K562 (cell line): ENCODE results near the gene WDR86. TPM values are rescaled to one million over a fixed set of nuclear protein-coding genes. Genes with fewer than 3 reads are reported as not detected.
A peak's percentile ranks its signal among the peaks of the same experiment; 100 is the strongest.

Experiments
- ATF1 ChIP-seq, 2 experiments: fragments of 450-650 bp in 1 of 2; IDR thresholded peaks; 2 replicates each; pipeline ENCODE4 v1.6.1; 2016; ENCODE audit warnings: missing compliant biosample characterization in 1 of 2, missing genetic modification characterization in 1 of 2
- EP300 ChIP-seq: IDR thresholded peaks from 2 replicates; pipeline ENCODE4 v1.6.1; 2012; ENCODE audit warnings: low read length, improper control_type of control experiment
- JUNB ChIP-seq: fragments of 450-650 bp; formaldehyde crosslinking; conservative IDR thresholded peaks from 2 replicates; pipeline ENCODE4 v1.4.0; 2020; ENCODE audit warnings: mild to moderate bottlenecking
- KLF13 ChIP-seq: fragments of 450-650 bp; IDR thresholded peaks from 2 replicates; pipeline ENCODE4 v1.6.1; 2016; ENCODE audit warnings: missing genetic modification characterization, low read depth, mild to moderate bottlenecking, missing compliant biosample characterization, moderate library complexity, borderline replicate concordance
- NONO ChIP-seq, 2 experiments: fragments of 200-400 bp in 1 of 2; fragments of 450-650 bp in 1 of 2; formaldehyde crosslinking in 1 of 2; IDR thresholded peaks; 2 replicates each; pipeline ENCODE4 v1.6.1; 2017; ENCODE audit warnings: low read depth in 2 of 2, mild to moderate bottlenecking in 2 of 2, moderate library complexity in 2 of 2, low read length in 1 of 2
- NR2C2 ChIP-seq, 2 experiments: fragments of 200-800 bp in 1 of 2; sonication (Bioruptor generic) in 1 of 2; sonication (generic) in 1 of 2; formaldehyde crosslinking in 1 of 2; IDR thresholded peaks; 2 replicates each; pipeline versions ENCODE4 v1.6.1 to v1.8.0; 2016 to 2022; ENCODE audit warnings: mild to moderate bottlenecking in 1 of 2, missing compliant biosample characterization in 1 of 2, missing genetic modification characterization in 1 of 2, missing genetic modification reagents in 1 of 2
- PCBP2 ChIP-seq: fragments of 200-400 bp; formaldehyde crosslinking; IDR thresholded peaks from 2 replicates; pipeline ENCODE4 v1.6.1; 2018; ENCODE audit warnings: low read length, low read depth, mild to moderate bottlenecking, moderate library complexity; ENCODE audit not compliant: poor library complexity, severe bottlenecking
- PTTG1 ChIP-seq: fragments of 450-650 bp; IDR thresholded peaks from 2 replicates; pipeline ENCODE4 v1.6.1; 2016; ENCODE audit warnings: low read depth, mild to moderate bottlenecking, missing genetic modification characterization, missing compliant biosample characterization
- PURB ChIP-seq: sonication (generic); formaldehyde crosslinking; IDR thresholded peaks from 2 replicates; pipeline ENCODE4 v1.9.0; 2021; ENCODE audit warnings: low read depth, mild to moderate bottlenecking, missing genetic modification reagents
- ZFX ChIP-seq: sonication (generic); formaldehyde crosslinking; IDR thresholded peaks from 2 replicates; pipeline ENCODE4 v1.8.0; 2022; ENCODE audit warnings: mild to moderate bottlenecking, missing genetic modification reagents, moderate library complexity
- ZNF140 ChIP-seq: fragments of 250-450 bp; sonication (Bioruptor Pico); IDR thresholded peaks from 2 replicates; pipeline ENCODE4 v1.8.0; 2021; ENCODE audit warnings: moderate library complexity, mild to moderate bottlenecking, inconsistent platforms
- ZNF143 ChIP-seq: sonication (generic); formaldehyde crosslinking; IDR thresholded peaks from 2 replicates; pipeline ENCODE4 v1.9.0; 2022; ENCODE audit warnings: mild to moderate bottlenecking, missing genetic modification reagents
- ZNF174 ChIP-seq: fragments of 250-450 bp; sonication (Bioruptor Pico); IDR thresholded peaks from 2 replicates; pipeline ENCODE4 v1.4.0; 2020; ENCODE audit warnings: mild to moderate bottlenecking
- ZNF23 ChIP-seq: fragments of 250-450 bp; sonication (Bioruptor Pico); IDR thresholded peaks from 2 replicates; pipeline ENCODE4 v1.4.0; 2020; ENCODE audit warnings: mild to moderate bottlenecking
- polyA plus RNA-seq, 8 experiments: library from polyadenylated mRNA; depleted of rRNA in 4 of 8; stranded (reverse) in 5 of 8; unstranded in 3 of 8; fragments of >200 nt; fragmentation: Nextera tagmentation in 2 of 8; fragmentation: Illumina TruSeq in 1 of 8; extraction: Ambion mirVana in 2 of 8; extraction: Trizol in 1 of 8; gene quantifications; 2 replicates each; pipeline versions ENCODE4 v1.2.1 to v1.2.3, GENCODE V29; 2011 to 2014; ENCODE audit warnings: inconsistent platforms in 1 of 8, missing spikeins in 1 of 8
- total RNA-seq, 7 experiments: library from RNA; depleted of rRNA in 6 of 7; stranded (reverse); fragments of >200 nt in 6 of 7; fragmentation: Illumina TruSeq in 2 of 7; extraction: Trizol in 2 of 7; gene quantifications; 2 replicates each; pipeline versions ENCODE4 v1.2.1 to v1.2.3, GENCODE V29; 2011 to 2021; ENCODE audit warnings: low replicate concordance in 1 of 7
- TF ChIP-seq, protein P1 (sequence below), 2 experiments: fragments of 450-650 bp; formaldehyde crosslinking in 1 of 2; IDR thresholded peaks; 2 replicates each; pipeline versions ENCODE4 v1.4.0 to v1.6.1; 2014 to 2020; ENCODE audit warnings: mild to moderate bottlenecking in 2 of 2, borderline replicate concordance in 1 of 2, low read depth in 1 of 2
- TF ChIP-seq, protein P2 (sequence below): IDR thresholded peaks from 2 replicates; pipeline ENCODE4 v1.6.1; 2014; ENCODE audit warnings: antibody characterized with exemption
- TF ChIP-seq, protein P3 (sequence below): fragments of 450-650 bp; IDR thresholded peaks from 2 replicates; pipeline ENCODE4 v1.6.1; 2014; ENCODE audit warnings: low read depth, mild to moderate bottlenecking, moderate library complexity, borderline replicate concordance

WDR86 gene
- total and polyA plus RNA-seq, 9 of the 15 experiments (the other 6 are each of a cell fraction or from before 2014, with no cell fraction given): 0.24 TPM; not detected in 8

DNA sequence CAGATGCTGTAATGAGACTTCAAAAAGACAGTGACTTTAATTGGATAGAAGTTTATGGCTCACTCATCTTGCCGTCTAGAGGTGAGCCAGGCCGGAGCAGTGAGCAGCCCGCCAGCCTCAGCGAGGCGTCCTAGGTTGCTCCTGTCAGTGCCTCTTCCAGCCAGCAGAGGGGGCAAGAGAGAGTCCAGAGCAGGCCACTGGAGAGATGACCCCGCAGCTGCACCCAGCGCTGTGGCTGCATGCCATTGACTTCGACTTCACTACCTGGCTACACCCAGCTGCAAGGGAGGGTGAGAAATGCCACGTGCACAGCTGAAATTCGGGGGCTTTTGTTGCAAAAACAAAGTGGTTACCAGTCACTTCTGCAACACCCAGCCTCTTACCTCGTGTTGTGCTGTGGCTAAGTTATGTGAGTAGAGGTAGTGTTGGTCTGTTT is 41.7 kb downstream of the WDR86 start (continued):
- TF ChIP-seq, protein P1, sequence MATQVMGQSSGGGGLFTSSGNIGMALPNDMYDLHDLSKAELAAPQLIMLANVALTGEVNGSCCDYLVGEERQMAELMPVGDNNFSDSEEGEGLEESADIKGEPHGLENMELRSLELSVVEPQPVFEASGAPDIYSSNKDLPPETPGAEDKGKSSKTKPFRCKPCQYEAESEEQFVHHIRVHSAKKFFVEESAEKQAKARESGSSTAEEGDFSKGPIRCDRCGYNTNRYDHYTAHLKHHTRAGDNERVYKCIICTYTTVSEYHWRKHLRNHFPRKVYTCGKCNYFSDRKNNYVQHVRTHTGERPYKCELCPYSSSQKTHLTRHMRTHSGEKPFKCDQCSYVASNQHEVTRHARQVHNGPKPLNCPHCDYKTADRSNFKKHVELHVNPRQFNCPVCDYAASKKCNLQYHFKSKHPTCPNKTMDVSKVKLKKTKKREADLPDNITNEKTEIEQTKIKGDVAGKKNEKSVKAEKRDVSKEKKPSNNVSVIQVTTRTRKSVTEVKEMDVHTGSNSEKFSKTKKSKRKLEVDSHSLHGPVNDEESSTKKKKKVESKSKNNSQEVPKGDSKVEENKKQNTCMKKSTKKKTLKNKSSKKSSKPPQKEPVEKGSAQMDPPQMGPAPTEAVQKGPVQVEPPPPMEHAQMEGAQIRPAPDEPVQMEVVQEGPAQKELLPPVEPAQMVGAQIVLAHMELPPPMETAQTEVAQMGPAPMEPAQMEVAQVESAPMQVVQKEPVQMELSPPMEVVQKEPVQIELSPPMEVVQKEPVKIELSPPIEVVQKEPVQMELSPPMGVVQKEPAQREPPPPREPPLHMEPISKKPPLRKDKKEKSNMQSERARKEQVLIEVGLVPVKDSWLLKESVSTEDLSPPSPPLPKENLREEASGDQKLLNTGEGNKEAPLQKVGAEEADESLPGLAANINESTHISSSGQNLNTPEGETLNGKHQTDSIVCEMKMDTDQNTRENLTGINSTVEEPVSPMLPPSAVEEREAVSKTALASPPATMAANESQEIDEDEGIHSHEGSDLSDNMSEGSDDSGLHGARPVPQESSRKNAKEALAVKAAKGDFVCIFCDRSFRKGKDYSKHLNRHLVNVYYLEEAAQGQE (IDR thresholded peaks at IDR 0.05; ENCODE audit: borderline replicate concordance): peak; percentile 92
- TF ChIP-seq, protein P1 (CRISPR knock-in tag; IDR thresholded peaks at IDR 0.05; ENCODE audit: low read depth): no peak
- TF ChIP-seq KLF13 (tag) (no peak), ZNF174 (CRISPR knock-in tag) (no peak), PURB (no peak), ZFX (CRISPR knock-in tag) (no peak), NR2C2 (CRISPR knock-in tag; IDR thresholded peaks at IDR 0.05) (no peak), NR2C2 (tag; IDR thresholded peaks at IDR 0.05) (peak; percentile 58; the same call in 1 of the 2 replicates), ZNF140 (CRISPR knock-in tag) (no peak), EP300 (no peak), ZNF23 (CRISPR knock-in tag) (no peak), ATF1 (CRISPR knock-in tag; IDR thresholded peaks at IDR 0.05) (no peak), ATF1 (tag; IDR thresholded peaks at IDR 0.05) (peak; percentile 24; the same call in 1 of the 2 replicates), ZNF143 (CRISPR knock-in tag) (no peak), JUNB (CRISPR knock-in tag) (no peak), NONO (IDR thresholded peaks at IDR 0.05; ENCODE audit: low read depth in 2 of 2, low read length in 1 of 2) (no peak), PCBP2 (no peak), PTTG1 (tag) (no peak)
- TF ChIP-seq, protein P2, sequence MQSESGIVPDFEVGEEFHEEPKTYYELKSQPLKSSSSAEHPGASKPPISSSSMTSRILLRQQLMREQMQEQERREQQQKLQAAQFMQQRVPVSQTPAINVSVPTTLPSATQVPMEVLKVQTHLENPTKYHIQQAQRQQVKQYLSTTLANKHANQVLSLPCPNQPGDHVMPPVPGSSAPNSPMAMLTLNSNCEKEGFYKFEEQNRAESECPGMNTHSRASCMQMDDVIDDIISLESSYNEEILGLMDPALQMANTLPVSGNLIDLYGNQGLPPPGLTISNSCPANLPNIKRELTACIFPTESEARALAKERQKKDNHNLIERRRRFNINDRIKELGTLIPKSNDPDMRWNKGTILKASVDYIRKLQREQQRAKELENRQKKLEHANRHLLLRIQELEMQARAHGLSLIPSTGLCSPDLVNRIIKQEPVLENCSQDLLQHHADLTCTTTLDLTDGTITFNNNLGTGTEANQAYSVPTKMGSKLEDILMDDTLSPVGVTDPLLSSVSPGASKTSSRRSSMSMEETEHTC: no peak
- TF ChIP-seq, protein P3, sequence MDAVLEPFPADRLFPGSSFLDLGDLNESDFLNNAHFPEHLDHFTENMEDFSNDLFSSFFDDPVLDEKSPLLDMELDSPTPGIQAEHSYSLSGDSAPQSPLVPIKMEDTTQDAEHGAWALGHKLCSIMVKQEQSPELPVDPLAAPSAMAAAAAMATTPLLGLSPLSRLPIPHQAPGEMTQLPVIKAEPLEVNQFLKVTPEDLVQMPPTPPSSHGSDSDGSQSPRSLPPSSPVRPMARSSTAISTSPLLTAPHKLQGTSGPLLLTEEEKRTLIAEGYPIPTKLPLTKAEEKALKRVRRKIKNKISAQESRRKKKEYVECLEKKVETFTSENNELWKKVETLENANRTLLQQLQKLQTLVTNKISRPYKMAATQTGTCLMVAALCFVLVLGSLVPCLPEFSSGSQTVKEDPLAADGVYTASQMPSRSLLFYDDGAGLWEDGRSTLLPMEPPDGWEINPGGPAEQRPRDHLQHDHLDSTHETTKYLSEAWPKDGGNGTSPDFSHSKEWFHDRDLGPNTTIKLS: peak; percentile 32; the same call in 1 of the 2 replicates
